Hematopoietic multipotent progenitor cell treated with erythropoietin and hydrocortisone succinate and interleukin-3 and kit ligand, for 17 days (in vitro differentiated cells): ENCODE measurements around the gene CALD1.

Experiments used
- DNase-seq: peaks from one replicate; pipeline ENCODE4 v3.0.0-alpha.2; 2015; ENCODE audit warnings: low spot score

Gene CALD1

DNA sequence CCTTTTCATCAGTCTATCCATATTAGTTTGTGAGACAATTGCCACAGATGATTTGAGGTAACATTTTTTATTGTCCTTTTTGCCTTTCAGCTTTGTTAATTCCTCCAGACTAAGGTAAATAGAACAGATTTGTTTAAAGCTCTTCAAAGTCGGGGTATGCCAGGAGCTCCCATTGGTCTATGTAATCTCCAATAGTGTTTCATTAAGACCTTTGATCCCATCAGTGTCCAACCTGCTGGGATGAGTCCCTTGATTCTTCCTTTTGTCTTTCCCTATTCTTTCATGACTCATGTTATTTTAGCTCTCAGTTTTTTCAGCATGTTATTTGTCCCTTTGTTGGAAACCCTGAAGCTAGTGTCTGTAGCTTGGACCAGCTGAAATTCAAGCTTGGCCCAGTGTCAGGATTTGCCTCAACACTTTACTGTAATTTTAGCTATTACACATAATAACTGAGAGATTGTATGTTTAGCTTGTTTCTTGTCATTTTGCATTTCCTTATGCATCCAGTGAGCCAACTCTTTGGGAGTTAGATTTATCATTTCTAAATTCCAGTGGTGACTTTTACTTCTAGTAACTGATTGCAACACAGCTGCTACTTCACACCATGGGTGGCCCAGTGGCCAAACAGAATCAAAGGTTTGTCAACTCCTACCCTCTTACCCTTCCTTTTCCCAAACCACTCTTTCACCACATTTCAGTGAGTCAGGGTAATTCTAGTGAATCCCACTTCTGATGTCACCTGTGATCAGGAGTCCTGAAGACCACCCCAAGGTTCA lies 222.1 kb downstream of the CALD1 start:
- no peak for DNase-seq

DNA sequence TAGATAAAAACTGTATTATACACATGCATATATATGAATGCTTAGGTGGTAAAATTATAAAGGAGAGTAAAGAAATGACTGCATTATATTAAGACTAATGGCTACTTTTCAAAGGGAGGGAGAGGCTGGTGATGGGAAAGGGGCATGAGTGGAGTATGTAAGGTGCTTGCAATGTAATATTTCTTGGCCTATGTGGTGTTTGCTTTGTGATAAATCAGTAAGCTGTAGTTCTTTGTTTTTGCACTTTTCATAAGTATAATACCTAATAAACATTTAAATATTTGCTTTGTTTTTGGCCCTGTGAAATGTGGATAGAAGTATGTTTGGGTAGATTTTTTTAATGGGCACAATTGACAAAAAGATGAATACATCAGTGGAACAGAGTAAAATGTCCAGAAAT lies 232.8 kb downstream of the CALD1 start:
- no peak for DNase-seq
